IMR-90 (cell line): ENCODE measurements around the gene MAML3.

Experiments used
- BHLHE40 ChIP-seq: fragments of 150-350 bp; IDR thresholded peaks from 2 replicates; pipeline ENCODE4 v1.6.1; 2016; ENCODE audit warnings: mild to moderate bottlenecking, low read depth, low read length
- CHD1 ChIP-seq: IDR thresholded peaks from 2 replicates; pipeline ENCODE4 v1.6.1; 2012; ENCODE audit warnings: low read depth, low read length, improper control_type of control experiment
- CTCF ChIP-seq: conservative IDR thresholded peaks from 2 replicates; pipeline ENCODE4 v1.5.1; 2012; ENCODE audit warnings: mild to moderate bottlenecking, low read depth, low read length, improper control_type of control experiment
- ELK1 ChIP-seq: fragments of 150-350 bp; IDR thresholded peaks from 2 replicates; pipeline ENCODE4 v1.6.1; 2016; ENCODE audit warnings: low read depth, mild to moderate bottlenecking, low read length, moderate library complexity, borderline replicate concordance
- MAZ ChIP-seq: IDR thresholded peaks from 2 replicates; pipeline ENCODE4 v1.6.1; 2012; ENCODE audit warnings: low read depth, mild to moderate bottlenecking, low read length, improper control_type of control experiment, moderate library complexity, borderline replicate concordance
- MXI1 ChIP-seq: IDR thresholded peaks from 2 replicates; pipeline ENCODE4 v1.6.1; 2012; ENCODE audit warnings: low read depth, mild to moderate bottlenecking, low read length, moderate library complexity, borderline replicate concordance
- NFE2L2 ChIP-seq: fragments of 150-350 bp; IDR thresholded peaks from 2 replicates; pipeline ENCODE4 v1.6.1; 2016; ENCODE audit warnings: low read depth, mild to moderate bottlenecking, low read length
- POLR2A ChIP-seq: IDR thresholded peaks from 2 replicates; pipeline ENCODE4 v1.6.1; 2012; ENCODE audit warnings: mild to moderate bottlenecking, low read depth, low read length
- RAD21 ChIP-seq: IDR thresholded peaks from 2 replicates; pipeline ENCODE4 v1.6.1; 2012; ENCODE audit warnings: low read length, improper control_type of control experiment
- RFX5 ChIP-seq: IDR thresholded peaks from 2 replicates; pipeline ENCODE4 v1.8.0; 2012; ENCODE audit warnings: low read depth, mild to moderate bottlenecking, low read length, moderate library complexity
- SMC3 ChIP-seq: fragments of 150-350 bp; IDR thresholded peaks from 2 replicates; pipeline ENCODE4 v1.6.1; 2016; ENCODE audit warnings: low read depth, mild to moderate bottlenecking, antibody characterized with exemption, low read length, moderate library complexity
- TF ChIP-seq, protein P1 (sequence below): fragments of 150-350 bp; IDR thresholded peaks from 2 replicates; pipeline ENCODE4 v1.6.1; 2017; ENCODE audit warnings: mild to moderate bottlenecking, antibody characterized with exemption, low read length, low read depth

DNA sequence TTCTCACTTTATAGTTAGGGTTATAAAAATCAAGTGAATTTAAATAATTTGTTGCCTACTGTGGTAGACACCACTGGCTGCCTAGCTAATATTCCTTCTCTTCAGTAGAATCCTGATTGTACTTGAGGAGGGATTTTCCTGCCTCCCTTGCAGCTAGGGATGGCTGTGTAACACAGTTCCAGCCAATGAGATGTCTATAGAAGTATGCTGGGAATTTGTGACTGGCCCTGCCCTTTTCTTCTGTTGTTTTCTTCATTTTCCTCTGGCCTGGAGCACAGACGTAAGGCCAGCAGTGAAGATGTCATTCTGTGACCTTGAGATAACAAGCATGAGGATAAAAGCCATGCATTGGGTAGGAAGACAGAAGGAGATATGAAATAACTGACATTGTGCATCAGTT, 343.3 kb downstream of the MAML3 start:
- no peak for TF ChIP-seq CTCF
- no peak for TF ChIP-seq MAZ
- no peak for TF ChIP-seq POLR2A
- TF ChIP-seq BHLHE40 = no peak
- no peak for TF ChIP-seq CHD1
- TF ChIP-seq SMC3 = no peak
- no peak for TF ChIP-seq NFE2L2
- TF ChIP-seq MXI1 = no peak
- no peak for TF ChIP-seq RFX5
- no peak for TF ChIP-seq RAD21
- TF ChIP-seq ELK1 = no peak
- TF ChIP-seq, protein P1, sequence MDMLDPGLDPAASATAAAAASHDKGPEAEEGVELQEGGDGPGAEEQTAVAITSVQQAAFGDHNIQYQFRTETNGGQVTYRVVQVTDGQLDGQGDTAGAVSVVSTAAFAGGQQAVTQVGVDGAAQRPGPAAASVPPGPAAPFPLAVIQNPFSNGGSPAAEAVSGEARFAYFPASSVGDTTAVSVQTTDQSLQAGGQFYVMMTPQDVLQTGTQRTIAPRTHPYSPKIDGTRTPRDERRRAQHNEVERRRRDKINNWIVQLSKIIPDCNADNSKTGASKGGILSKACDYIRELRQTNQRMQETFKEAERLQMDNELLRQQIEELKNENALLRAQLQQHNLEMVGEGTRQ = no peak
